H7 (cell line): ENCODE measurements around the gene FER. TPM values are rescaled to one million over a fixed set of nuclear protein-coding genes. Genes with fewer than 3 reads are reported as not detected.
"Not testable (repeated sequence)": the region's sequence is repeated elsewhere in the genome, so short reads cannot be mapped to it uniquely, and the experiment has no call there.

Experiments used
- DNase-seq: peaks from one replicate; pipeline ENCODE4 v3.0.0; 2012
- H3K27me3 ChIP-seq: 2 replicates; pipeline ENCODE4 v1.6.0; 2011; ENCODE audit warnings: mild to moderate bottlenecking, low read length; ENCODE audit not compliant: control insufficient read depth, insufficient read depth
- H3K36me3 ChIP-seq: replicated peaks from 2 replicates; pipeline ENCODE4 v1.5.1; 2011; ENCODE audit warnings: low read length; ENCODE audit not compliant: control insufficient read depth, insufficient read depth
- H3K4me3 ChIP-seq: 2 replicates; pipeline ENCODE4 v1.5.1; 2011; ENCODE audit warnings: low read depth, mild to moderate bottlenecking, control low read depth, low read length, moderate library complexity; ENCODE audit not compliant: insufficient read depth
- total RNA-seq: library from RNA; depleted of rRNA; stranded (reverse); fragments of >200 nt; shearing (Covaris generic); gene quantifications from 2 replicates; pipeline ENCODE4 v1.2.3, GENCODE V29; 2014

Gene FER
- total RNA-seq, 1 experiment from 2014 or later, result 6.7 TPM

DNA sequence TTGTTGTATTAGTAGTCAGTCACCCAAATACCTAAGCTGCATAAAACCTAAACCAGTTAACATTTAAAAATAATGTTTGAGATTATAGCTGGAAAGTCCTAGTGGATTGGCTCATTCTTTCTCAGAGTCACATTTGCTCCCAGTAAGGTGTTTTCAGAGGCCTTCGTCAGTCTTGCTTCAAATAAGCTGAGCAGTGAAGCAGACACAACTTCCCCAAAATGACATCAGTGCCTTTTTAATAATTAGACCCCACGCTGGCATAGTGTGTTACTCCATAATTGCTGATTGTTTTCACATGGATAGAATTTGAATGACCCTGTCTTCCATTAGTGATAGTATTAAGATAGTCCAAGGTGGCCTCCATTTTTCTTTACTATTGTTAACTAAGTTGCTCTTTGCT, 416.3 kb downstream of the FER start:
- no peaks in the 10 kb centered on the region for H3K36me3 ChIP-seq
- no peak for DNase-seq
- no peaks in the 10 kb centered on the region for H3K27me3 ChIP-seq
- no peak overlapping the region for H3K4me3 ChIP-seq

DNA sequence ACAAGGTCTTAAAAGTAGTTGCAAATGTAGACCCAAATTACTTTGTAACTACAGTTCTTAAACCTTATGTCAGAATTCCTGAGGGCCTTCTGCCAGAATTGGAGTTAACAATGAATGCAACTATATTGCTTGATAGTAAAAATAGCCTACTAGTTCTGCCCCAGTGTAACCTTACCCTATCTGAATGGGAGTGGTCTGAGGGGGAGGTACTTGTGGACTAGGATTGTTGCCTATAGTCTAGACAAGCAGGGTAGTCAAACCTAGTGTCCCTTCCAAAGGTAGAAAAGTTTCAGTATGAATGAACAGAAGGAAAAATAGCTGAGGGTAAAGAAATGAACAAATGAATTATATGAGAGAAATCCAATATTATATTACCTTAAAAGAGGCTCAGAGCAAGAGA, 419.9 kb downstream of the FER start:
- DNase-seq, result no peak
- no peaks in the 10 kb centered on the region for H3K27me3 ChIP-seq
- no peak overlapping the region for H3K4me3 ChIP-seq
- H3K36me3 ChIP-seq, result no peaks in the 10 kb centered on the region

DNA sequence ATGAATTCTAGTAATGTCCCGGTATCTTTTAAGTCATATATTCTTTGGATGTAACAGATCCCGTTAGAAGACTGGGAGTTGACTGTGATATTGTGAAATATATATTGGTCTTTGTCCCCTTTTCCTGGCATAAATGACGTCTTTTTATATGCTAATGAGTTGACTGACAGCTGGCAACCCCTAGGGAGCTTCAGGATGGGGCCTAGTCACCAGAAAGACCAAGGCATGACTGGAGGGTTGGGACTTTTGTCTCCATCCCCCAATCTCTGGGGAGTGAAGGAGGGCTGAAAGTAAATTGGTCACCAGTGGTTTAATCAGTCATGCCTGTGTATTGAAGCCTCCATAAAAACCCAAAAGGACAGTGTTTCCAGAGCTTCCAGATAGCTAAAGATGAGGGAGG, 420.5 kb downstream of the FER start:
- Histone ChIP-seq H3K4me3 (no peak overlapping the region), H3K36me3 (no peaks in the 10 kb centered on the region), H3K27me3 (no peaks in the 10 kb centered on the region)
- DNase-seq, result no peak

DNA sequence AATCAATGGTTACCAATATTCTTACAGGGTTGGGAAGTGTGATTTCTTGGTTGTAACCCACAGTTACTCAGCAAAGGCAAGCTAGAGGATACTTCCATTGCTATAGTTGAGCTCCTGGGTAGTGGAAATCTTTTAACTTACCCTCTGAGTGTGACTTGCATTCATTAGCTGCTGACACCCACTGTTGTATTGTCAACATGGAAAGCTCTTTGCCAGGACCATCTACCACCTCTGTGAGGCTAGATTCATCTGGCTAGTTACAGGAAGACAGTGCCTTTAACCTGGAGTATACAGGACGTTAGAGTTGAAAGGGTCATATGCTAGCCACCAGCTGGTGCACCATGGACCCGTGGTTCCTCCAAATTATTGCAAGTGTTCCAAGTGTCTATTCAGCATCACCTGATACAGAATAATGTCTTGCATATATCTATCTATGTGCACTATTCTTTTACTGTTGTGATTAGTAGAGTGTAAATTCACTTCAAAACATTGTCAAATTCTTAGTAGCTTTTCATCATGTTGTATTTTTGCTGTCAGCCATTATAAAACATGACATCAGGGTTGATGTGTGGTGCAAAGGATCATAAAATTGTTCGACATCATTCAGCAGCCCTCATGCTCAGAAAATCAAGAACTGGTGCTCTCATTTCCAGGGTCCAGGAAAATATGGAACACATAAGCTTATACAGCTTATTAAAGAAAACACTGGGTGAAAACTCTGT, 423.1 kb downstream of the FER start:
- Histone ChIP-seq H3K27me3 (no peaks in the 10 kb centered on the region), H3K4me3 (no peak overlapping the region), H3K36me3 (no peaks in the 10 kb centered on the region)
- no peak for DNase-seq

DNA sequence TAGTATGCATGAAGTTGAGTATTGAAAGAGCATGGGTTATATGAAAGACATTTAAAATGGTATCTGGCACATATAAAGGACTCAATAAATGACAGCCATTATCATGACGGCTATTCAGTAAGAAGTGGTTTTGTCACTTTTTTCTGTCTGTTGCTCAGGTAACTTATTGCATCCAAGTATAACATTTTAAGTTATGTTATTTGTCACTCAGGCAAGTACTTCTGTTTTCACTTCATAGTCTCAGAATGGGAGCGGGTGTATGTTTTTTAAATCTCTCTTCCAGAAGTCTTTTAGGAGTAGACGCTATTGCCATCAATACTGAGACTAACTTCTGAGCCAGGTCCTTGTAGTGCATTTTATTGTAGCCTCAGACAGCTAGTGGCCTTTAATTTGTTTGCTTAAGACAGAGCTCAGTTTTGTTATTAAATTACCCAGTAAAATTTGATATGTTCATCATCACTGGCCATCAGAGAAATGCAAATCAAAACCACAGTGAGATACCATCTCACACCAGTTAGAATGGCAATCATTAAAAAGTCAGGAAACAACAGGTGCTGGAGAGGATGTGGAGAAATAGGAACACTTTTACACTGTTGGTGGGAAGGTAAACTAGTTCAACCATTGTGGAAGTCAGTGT, 423.9 kb downstream of the FER start:
- H3K27me3 ChIP-seq, H3K4me3 ChIP-seq, DNase-seq, H3K36me3 ChIP-seq: not testable (repeated sequence)

DNA sequence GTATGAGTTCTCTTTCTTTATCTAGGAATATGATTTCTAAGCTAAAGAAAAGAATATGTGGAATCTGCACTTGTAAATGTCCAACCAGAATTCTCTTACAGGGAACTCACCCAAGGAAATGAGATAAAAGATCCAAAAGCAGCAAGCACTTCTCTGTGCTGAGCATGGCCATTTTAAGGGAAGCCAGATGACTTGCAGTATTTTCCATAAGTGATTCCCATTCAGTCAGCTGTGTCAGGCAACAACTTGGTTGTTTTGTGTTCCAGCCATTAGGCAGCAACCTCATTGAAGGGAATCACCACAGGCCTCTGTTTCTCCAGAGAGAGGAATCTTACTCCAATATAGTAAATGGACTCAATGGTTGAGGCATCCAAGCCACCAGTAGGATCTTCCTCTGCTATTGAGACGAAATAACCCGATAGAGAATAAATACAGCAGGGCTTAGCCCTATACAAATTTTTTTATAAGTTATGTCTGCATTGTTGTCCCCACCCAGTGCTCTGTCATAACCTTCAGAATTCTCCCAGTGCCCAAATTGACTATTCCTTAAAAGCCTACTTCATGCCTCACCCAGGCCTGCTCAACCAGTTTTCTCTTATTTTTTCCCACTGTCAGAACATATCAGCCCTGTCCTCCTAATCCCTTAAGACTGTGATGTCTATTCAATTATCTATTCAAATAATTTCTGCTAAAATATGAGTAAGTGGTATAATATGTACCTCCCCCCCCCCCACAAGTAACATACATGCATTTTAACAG, 425.5 kb downstream of the FER start:
- Histone ChIP-seq H3K4me3 (no peak overlapping the region), H3K27me3 (no peaks in the 10 kb centered on the region), H3K36me3 (no peaks in the 10 kb centered on the region)
- no peak for DNase-seq

DNA sequence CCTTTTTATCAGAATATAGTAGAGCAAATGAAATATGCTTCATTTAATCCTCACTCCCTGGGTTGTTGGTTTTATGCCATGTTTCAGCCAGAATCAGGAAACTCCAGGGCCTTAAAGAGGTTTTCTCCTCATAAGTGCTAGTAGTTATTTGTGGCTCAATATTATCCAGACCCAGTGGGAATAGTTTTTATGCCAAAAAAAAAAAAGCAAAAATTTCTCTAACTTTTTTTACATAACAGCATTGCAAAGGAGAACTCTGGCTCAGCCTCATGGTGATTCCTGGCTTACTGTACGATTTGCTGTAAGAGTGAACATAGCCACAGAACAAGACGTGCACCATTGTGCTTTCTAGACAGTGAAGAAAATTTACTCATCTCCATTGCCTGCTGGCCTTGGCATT, 429.5 kb downstream of the FER start:
- DNase-seq, result no peak
- no peaks in the 10 kb centered on the region for H3K36me3 ChIP-seq
- H3K4me3 ChIP-seq, result no peak overlapping the region
- H3K27me3 ChIP-seq, result no peaks in the 10 kb centered on the region

DNA sequence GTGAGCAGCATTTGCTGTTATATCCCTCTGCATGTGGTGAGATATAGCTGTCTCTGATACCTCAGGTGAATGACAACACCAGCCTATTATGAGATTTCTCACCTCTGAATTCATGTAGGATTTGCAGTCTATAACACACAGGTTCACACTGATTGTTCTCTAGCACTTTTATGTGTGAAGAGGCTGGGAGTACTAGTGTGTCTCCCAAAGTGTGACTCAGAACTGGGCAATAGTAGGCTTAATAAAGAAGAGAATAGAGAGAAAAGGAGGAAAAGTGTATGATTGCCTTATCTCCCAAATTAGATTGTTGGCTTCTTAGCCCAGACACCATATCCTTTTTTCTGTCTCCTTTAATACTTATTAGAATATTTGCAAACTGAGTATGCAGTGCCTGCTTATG, 430.1 kb downstream of the FER start:
- Histone ChIP-seq H3K36me3 (no peaks in the 10 kb centered on the region), H3K27me3 (no peaks in the 10 kb centered on the region), H3K4me3 (no peak overlapping the region)
- no peak for DNase-seq

DNA sequence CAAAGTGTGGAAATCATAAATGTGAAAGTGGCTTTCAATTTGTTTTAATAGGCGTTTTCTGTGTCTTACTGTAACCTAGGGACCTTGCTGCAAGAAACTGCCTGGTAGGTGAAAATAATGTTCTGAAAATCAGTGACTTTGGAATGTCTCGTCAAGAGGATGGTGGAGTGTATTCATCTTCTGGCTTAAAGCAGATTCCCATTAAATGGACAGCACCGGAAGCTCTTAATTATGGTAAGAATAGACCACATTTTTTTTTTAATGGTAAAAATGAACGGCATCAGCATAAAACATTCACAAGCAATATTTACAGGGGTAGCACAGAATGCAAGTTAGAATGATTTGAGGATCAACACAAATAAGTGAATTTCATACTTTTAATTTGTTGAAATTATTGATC, 433.0 kb downstream of the FER start:
- H3K4me3 ChIP-seq, result no peak overlapping the region
- no peaks in the 10 kb centered on the region for H3K27me3 ChIP-seq
- H3K36me3 ChIP-seq, result no peaks in the 10 kb centered on the region
- DNase-seq, result no peak

DNA sequence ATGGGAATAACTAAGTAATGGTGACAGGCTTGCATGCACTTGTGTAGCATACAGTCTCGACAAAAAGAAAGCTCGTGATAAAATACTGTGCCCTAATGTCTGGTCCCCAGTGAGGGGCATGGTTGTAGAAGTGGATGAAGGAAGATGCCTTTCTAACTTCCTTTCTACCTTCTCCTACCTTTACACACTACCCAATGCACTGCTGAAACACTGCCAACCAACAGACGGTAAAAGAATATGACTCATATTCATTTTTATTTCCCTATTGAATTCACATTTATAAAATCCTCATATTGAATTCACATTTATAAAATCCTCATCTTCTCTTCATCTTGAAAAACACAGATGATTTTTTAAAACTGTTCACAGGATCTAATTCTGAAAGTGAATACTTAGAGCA, 439.1 kb downstream of the FER start:
- no peaks in the 10 kb centered on the region for H3K27me3 ChIP-seq
- no peaks in the 10 kb centered on the region for H3K36me3 ChIP-seq
- H3K4me3 ChIP-seq, result no peak overlapping the region
- DNase-seq, result no peak

DNA sequence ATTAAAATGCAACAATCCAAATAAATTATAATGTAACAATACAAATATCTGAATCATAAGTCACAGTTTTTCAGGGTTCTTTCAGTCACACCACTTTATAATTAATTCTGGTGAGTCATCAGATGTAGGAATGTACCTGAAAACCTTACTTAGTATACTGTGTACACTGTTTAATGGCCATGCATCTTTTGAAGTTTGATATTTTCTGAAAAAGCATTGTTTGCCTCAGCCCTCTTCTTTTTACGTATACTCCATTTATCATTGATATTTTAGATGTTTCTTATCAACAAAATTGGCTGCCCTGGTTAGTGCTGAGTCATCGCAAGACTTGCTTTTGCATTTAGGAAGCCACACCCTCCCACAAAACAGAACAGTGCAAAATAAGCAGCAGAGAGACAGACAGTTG, 443.5 kb downstream of the FER start:
- DNase-seq, result no peak
- H3K27me3 ChIP-seq, result no peaks in the 10 kb centered on the region
- H3K36me3 ChIP-seq, result no peaks in the 10 kb centered on the region
- H3K4me3 ChIP-seq, result no peak overlapping the region

DNA sequence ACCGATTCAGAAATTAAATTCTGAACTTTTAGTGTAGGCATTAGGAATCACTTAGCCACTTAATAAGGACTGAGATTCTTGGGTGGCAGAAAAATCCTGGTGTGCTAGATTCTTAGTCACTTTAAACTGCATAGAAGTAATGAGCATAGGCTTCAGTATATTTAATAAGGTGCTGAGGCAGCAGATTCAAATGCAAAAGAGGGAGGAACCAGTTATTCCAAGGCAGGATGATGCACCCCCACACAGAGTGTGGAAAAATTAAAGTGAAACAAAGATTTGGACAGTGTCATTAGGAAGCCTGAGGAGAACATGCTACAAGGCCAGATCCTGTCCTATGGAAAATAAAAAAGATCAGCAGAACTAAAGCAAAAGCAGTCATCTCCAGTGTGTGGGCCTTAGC, 444.3 kb downstream of the FER start:
- no peaks in the 10 kb centered on the region for H3K36me3 ChIP-seq
- H3K27me3 ChIP-seq, result no peaks in the 10 kb centered on the region
- H3K4me3 ChIP-seq, result no peak overlapping the region
- no peak for DNase-seq

DNA sequence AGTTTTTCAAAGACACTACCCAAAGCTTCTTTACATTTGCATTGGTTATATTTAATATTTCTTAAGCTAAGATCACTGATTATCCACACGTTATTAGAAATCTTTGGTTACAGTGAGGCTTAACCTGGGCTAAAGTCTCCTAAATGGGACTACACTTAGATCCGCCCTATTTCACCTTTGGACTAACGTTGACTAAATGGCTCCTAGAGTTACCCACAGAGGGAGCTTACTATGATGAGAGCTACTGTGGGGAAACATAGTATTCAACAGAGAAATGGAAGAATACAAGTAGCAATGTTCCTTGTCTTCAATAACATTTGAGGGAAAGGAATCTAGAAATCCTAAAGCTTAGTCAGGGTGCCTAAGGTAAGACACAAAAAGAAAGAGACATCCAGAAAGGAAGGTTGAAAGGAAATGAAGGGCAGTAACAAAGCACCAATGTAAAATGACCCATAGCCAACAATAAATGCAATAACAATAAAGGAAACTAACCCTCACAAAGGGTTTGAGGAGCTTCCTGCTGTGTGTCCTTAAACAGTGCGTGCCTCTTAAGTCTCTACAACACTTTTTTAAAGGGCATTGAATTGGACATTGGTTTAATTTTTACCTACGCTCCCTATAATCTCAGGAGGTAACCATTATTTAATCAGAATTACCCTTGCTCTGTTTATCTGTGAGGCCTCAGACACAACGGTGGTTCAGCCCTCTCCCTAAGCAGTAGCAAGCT, 445.0 kb downstream of the FER start:
- Histone ChIP-seq H3K27me3 (no peaks in the 10 kb centered on the region), H3K36me3 (no peaks in the 10 kb centered on the region), H3K4me3 (no peak overlapping the region)
- DNase-seq, result no peak

DNA sequence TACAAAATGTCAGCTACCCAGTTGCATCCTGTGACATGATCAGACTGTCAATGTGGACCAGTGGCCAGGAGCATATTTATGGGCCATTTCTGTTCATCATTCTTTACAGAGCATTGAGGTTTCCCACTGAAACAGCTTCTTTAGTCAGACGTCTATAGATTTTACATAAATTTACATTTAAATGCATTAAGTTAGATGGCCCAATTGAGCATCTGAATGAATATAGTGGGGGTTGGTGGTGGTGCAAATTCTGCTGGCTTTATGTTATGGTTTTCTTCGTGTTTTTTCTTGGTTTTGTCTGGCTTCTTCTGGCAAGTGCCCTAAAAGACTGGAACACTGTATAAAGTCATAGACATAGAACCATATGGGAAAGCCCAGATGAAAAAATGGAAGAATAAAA, 448.0 kb downstream of the FER start:
- no peak for DNase-seq
- no peak overlapping the region for H3K4me3 ChIP-seq
- no peaks in the 10 kb centered on the region for H3K27me3 ChIP-seq
- H3K36me3 ChIP-seq, result no peaks in the 10 kb centered on the region
